Peyer's patch (tissue), 4 donors: Measurements from ENCODE around the gene NR1D1.

ENCODE experiments used
- CTCF ChIP-seq, 6 experiments: fragments of 450-650 bp in 4 of 6; fragments of 200-600 bp in 2 of 6; sonication (generic) in 1 of 6; IDR thresholded peaks; one replicate each; pipeline ENCODE4 v1.5.1; 2017 to 2019; ENCODE audit warnings: antibody characterized with exemption in 6 of 6, mild to moderate bottlenecking in 3 of 6, moderate library complexity in 1 of 6
- POLR2A ChIP-seq, 2 donors: fragments of 450-650 bp; IDR thresholded peaks; one replicate each; pipeline ENCODE4 v1.5.1; 2017; ENCODE audit warnings: antibody characterized with exemption in 2 of 2, mild to moderate bottlenecking in 2 of 2, moderate library complexity in 2 of 2

GRCh38 chr17:40068917-40069750, 31.3 kb downstream of the NR1D1 start:
- TF ChIP-seq CTCF (IDR thresholded peaks at IDR 0.05): peak in 1 of 6 experiments; percentile 5
- TF ChIP-seq POLR2A (IDR thresholded peaks at IDR 0.05): peak in 1 of 2 donors; percentile 44
